H4 (cell line): Measurements from ENCODE around the gene TNIP2. TPM values are rescaled to one million over a fixed set of nuclear protein-coding genes. Genes with fewer than 3 reads are reported as not detected.
"Not testable (repeated sequence)": the region's sequence is repeated elsewhere in the genome, so short reads cannot be mapped to it uniquely, and the experiment has no call there.

Source experiments
- DNase-seq: peaks from one replicate; pipeline ENCODE4 v3.0.0-alpha.2; 2015; ENCODE audit warnings: low spot score
- total RNA-seq: library from RNA; depleted of rRNA; stranded (reverse); fragments of >200 nt; shearing (Covaris generic); gene quantifications from 2 replicates; pipeline ENCODE4 v1.2.3, GENCODE V29; 2014

TNIP2 gene
- total RNA-seq, 1 experiment from 2014 or later, result 46.8 TPM

- peak; percentile 6 for DNase-seq
These were observed 11.4 kb downstream of the TNIP2 start for GRCh38 chr4:2744576-2745270.

- DNase-seq, result peak; percentile 5
These were observed 12.4 kb downstream of the TNIP2 start for GRCh38 chr4:2743518-2744445.

- DNase-seq, result no peak
These were observed 13.2 kb downstream of the TNIP2 start for GRCh38 chr4:2742823-2743517.

GRCh38 chr4:2742081-2742822, 13.9 kb downstream of the TNIP2 start:
- no peak for DNase-seq

- no peak for DNase-seq
These were observed 14.5 kb downstream of the TNIP2 start for GRCh38 chr4:2741626-2742025.

- not testable (repeated sequence) for DNase-seq
These were observed 17.8 kb downstream of the TNIP2 start for GRCh38 chr4:2738296-2738695.

- DNase-seq, result no peak
These were observed 20.3 kb downstream of the TNIP2 start for GRCh38 chr4:2735869-2736268.

- DNase-seq, result no peak
These were observed 21.5 kb downstream of the TNIP2 start for GRCh38 chr4:2734612-2735011.

GRCh38 chr4:2733844-2734574, 22.1 kb downstream of the TNIP2 start:
- no peak for DNase-seq

- peak; percentile 3 for DNase-seq
These were observed 22.9 kb downstream of the TNIP2 start for GRCh38 chr4:2733001-2733843.

- no peak for DNase-seq
These were observed 23.6 kb downstream of the TNIP2 start for GRCh38 chr4:2732526-2732925.

- peak; percentile 3 for DNase-seq
These were observed 24.2 kb downstream of the TNIP2 start for GRCh38 chr4:2731907-2732317.

- no peak for DNase-seq
These were observed 26.6 kb downstream of the TNIP2 start for GRCh38 chr4:2729533-2729875.

- DNase-seq, result no peak
These were observed 27.2 kb downstream of the TNIP2 start for GRCh38 chr4:2728806-2729532.

GRCh38 chr4:2728221-2728620, 27.9 kb downstream of the TNIP2 start:
- DNase-seq, result no peak

GRCh38 chr4:2726881-2727280, 29.3 kb downstream of the TNIP2 start:
- not testable (repeated sequence) for DNase-seq

GRCh38 chr4:2725380-2725779, 30.8 kb downstream of the TNIP2 start:
- no peak for DNase-seq

- no peak for DNase-seq
These were observed 32.4 kb downstream of the TNIP2 start for GRCh38 chr4:2723751-2724150.

GRCh38 chr4:2722033-2722432, 34.1 kb downstream of the TNIP2 start:
- peak; percentile 7 for DNase-seq
